Ramos (cell line): ENCODE data around the gene UPF2.
"Not testable (repeated sequence)": the region's sequence is repeated elsewhere in the genome, so short reads cannot be mapped to it uniquely, and the experiment has no call there.

Experiments
- in situ Hi-C: fragments of 300-500 bp; cut with MboI; formaldehyde crosslinking; loops from one replicate; pipeline ENCODE4 v1.14.3; 2022; ENCODE audit warnings: low sequenced_read_pairs; ENCODE audit not compliant: unreplicated experiment

Gene UPF2

GRCh38 chr10:12048547-12048946 lies 5.9 kb upstream of the UPF2 start:
- in situ Hi-C loops, result no loop called here

GRCh38 chr10:12045596-12045995 lies 3.0 kb upstream of the UPF2 start:
- in situ Hi-C loops, result no loop called here

- in situ Hi-C loops, result no loop called here
Observed at GRCh38 chr10:12042409-12042796, 206 bp downstream of the UPF2 start.

GRCh38 chr10:12041766-12042408 lies 722 bp downstream of the UPF2 start:
- in situ Hi-C loops, result no loop called here

- in situ Hi-C loops, result no loop called here
Observed at GRCh38 chr10:12036073-12036655, 6.4 kb downstream of the UPF2 start.

- in situ Hi-C loops, result no loop called here
Observed at GRCh38 chr10:12031404-12031803, 11.2 kb downstream of the UPF2 start.

DNA sequence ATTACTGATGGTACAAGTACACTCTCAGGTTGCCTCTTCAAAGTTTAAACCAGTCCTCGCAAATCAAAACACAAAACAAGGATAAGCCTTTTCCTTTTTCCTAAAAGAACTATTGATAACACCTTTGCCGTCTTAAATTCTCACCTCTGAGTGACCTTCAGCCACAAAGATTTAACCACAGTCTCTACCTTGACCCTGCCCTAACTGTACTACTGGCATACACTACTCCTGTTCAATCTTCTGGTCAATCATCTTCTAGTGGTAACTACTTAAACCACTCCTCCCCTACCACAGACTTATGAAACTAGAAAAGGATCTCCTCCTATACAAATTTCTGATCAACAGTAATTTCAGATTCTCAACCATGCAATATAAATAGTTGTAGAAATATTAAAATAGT lies 15.1 kb downstream of the UPF2 start:
- in situ Hi-C loops, result no loop called here

- in situ Hi-C loops, result no loop called here
Observed at GRCh38 chr10:12025591-12025990, 17.0 kb downstream of the UPF2 start.

DNA sequence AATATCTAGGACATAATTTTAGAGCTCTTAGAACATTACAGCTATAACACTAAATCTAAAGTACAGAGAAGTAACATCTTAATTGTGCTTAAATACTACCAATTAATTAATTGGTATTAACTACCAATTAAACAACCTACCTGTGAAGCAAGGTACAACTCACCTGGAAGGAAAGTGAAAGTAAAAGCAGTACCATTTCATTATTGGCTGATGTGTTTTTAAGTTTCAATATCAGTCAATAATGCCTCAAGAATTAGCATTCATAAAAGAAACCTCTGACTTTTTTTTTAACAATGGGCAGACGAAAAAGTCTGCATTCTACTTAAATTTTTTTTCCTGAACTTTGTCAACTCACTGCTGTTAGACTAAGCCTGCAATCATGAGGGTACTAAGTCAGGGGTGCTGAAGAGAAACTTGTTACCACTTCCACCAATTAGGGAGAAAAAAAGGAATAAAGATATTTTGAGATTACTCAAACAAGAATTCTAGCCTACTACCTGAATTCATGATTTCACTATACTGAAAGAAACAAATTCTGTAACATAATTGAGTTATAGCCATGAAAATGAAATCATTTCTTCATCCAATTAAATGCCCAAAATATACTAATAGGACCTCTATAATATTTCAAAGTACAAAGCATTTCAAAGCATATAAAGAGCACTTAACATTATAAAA lies 19.9 kb downstream of the UPF2 start:
- in situ Hi-C loops, result no loop called here

DNA sequence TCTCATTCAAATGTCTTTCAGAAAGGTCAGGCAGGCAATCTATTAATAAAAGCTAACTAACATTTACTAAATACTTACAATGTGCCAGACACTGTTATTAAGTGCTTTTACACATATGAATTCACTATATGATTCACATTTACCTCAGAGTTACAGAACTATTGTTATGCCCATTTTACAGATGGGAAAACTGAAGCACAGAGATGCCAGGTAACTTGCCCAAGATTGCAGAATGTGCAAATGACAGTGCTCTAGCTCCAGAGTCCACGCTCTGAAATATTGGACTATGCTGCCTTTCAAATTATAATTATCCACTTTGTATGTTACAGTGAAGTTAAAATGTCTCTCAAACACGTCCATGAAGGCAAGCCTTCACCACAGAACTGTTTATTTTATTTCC lies 22.0 kb downstream of the UPF2 start:
- in situ Hi-C loops, result no loop called here

- in situ Hi-C loops, result no loop called here
Observed at GRCh38 chr10:12019283-12019971, 23.2 kb downstream of the UPF2 start.

- in situ Hi-C loops, result no loop called here
Observed at GRCh38 chr10:12018438-12019282, 23.9 kb downstream of the UPF2 start.

DNA sequence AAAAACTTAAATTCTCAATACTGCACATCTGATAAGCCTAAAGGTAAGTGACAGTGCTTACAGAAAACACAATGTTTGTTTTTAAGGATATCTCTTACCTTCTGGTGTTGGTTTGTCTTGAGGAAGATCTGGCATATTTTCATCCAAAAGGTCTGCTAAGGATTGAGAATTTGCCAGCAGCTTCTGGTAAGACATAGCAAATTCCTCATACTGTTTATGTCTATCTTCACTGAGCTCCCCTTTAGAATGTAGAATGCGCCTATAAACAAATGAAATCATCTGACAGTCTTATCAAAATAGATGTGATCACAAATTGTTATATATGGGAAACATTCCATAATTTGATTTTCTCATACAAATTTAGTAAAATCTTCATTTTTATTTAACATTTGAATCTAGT lies 28.7 kb downstream of the UPF2 start:
- in situ Hi-C loops, result no loop called here

- in situ Hi-C loops, result not testable (repeated sequence)
Observed at GRCh38 chr10:12013391-12013790, 29.2 kb downstream of the UPF2 start.

- in situ Hi-C loops, result no loop called here
Observed at GRCh38 chr10:12010353-12010752, 32.3 kb downstream of the UPF2 start.

DNA sequence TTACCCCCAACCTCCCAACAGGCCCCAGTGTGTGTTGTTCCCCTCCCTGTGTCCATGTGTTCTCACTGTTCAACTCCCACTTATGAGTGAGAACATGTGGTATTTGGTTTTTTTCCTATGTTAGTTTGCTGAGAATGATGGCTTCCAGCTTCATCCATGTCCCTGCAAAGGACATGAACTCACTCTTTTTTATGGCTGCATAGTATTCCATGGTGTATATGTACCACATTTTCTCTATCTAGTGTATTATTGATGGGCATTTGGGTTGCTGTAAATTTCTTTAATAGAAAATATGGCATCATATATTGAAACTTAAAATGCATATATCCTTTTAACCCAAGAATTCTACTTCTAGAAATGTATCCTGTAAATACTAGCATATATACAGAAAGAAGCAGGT lies 33.8 kb downstream of the UPF2 start:
- in situ Hi-C loops, result not testable (repeated sequence)

GRCh38 chr10:12006671-12007070 lies 35.9 kb downstream of the UPF2 start:
- in situ Hi-C loops, result no loop called here

GRCh38 chr10:11993834-11994468 lies 48.7 kb downstream of the UPF2 start:
- in situ Hi-C loops, result no loop called here

GRCh38 chr10:11988924-11989323 lies 53.7 kb downstream of the UPF2 start:
- in situ Hi-C loops, result no loop called here
